GM12878 (cell line): ENCODE results near the gene MAPKAPK2. TPM values are rescaled to one million over a fixed set of nuclear protein-coding genes. Genes with fewer than 3 reads are reported as not detected.

Source experiments
- BCL11A ChIP-seq: IDR thresholded peaks from 2 replicates; pipeline ENCODE4 v1.6.1; 2011; ENCODE audit warnings: low read depth, low read length
- CHD2 ChIP-seq: IDR thresholded peaks from 2 replicates; pipeline ENCODE4 v1.6.1; 2011; ENCODE audit warnings: low read depth, low read length, improper control_type of control experiment, borderline replicate concordance
- EED ChIP-seq: sonication (generic); IDR thresholded peaks from 2 replicates; pipeline ENCODE4 v1.6.1; 2016; ENCODE audit warnings: antibody characterized with exemption, low read depth
- ETV6 ChIP-seq, 2 experiments: fragments of 450-650 bp in 1 of 2; IDR thresholded peaks in 1 of 2; conservative IDR thresholded peaks in 1 of 2; 2 replicates each; pipeline ENCODE4 v1.6.1; 2014; ENCODE audit warnings: antibody characterized with exemption in 1 of 2, borderline replicate concordance in 1 of 2, low read depth in 1 of 2, mild to moderate bottlenecking in 1 of 2, moderate library complexity in 1 of 2
- HDGF ChIP-seq: fragments of 450-650 bp; IDR thresholded peaks from 2 replicates; pipeline ENCODE4 v1.6.1; 2016; ENCODE audit warnings: antibody characterized with exemption
- IKZF1 ChIP-seq: fragments of 450-650 bp; conservative IDR thresholded peaks from 2 replicates; pipeline ENCODE4 v1.6.1; 2017; ENCODE audit warnings: antibody characterized with exemption, mild to moderate bottlenecking
- IKZF2 ChIP-seq, 2 experiments: fragments of 450-650 bp; IDR thresholded peaks; 2 replicates each; pipeline ENCODE4 v1.6.1; 2017; ENCODE audit warnings: mild to moderate bottlenecking in 2 of 2, moderate library complexity in 2 of 2
- MEF2B ChIP-seq: fragments of 450-650 bp; IDR thresholded peaks from 2 replicates; pipeline ENCODE4 v1.6.1; 2018; ENCODE audit warnings: mild to moderate bottlenecking, moderate library complexity; ENCODE audit not compliant: partially characterized antibody, poor library complexity, severe bottlenecking
- MTA2 ChIP-seq: fragments of 450-650 bp; IDR thresholded peaks from 2 replicates; pipeline ENCODE4 v1.6.1; 2016; ENCODE audit warnings: low read depth, mild to moderate bottlenecking, moderate library complexity
- MYB ChIP-seq: fragments of 150-350 bp; IDR thresholded peaks from 2 replicates; pipeline ENCODE4 v1.6.1; 2014; ENCODE audit warnings: mild to moderate bottlenecking, low read depth, low read length, borderline replicate concordance
- NR2C2 ChIP-seq: IDR thresholded peaks from 2 replicates; pipeline ENCODE4 v1.6.1; 2011; ENCODE audit warnings: borderline replicate concordance, low read depth; ENCODE audit not compliant: control insufficient read depth, insufficient read length
- NR2F1 ChIP-seq: fragments of 450-650 bp; conservative IDR thresholded peaks from 2 replicates; pipeline ENCODE4 v1.6.1; 2017; ENCODE audit warnings: mild to moderate bottlenecking
- NRF1 ChIP-seq: conservative IDR thresholded peaks from 2 replicates; pipeline ENCODE4 v1.6.1; 2011; ENCODE audit warnings: mild to moderate bottlenecking, low read depth, low read length, improper control_type of control experiment
- RUNX3 ChIP-seq: IDR thresholded peaks from 2 replicates; pipeline ENCODE4 v1.6.1; 2012; ENCODE audit warnings: low read length, inconsistent platforms
- SPI1 ChIP-seq: IDR thresholded peaks from 2 replicates; pipeline ENCODE4 v1.6.1; 2011; ENCODE audit warnings: low read depth, mild to moderate bottlenecking, low read length, moderate library complexity, borderline replicate concordance; ENCODE audit not compliant: insufficient read depth
- SREBF1 ChIP-seq: IDR thresholded peaks from 2 replicates; pipeline ENCODE4 v1.6.1; 2012; ENCODE audit warnings: mild to moderate bottlenecking, low read length
- TBL1XR1 ChIP-seq: IDR thresholded peaks from 2 replicates; pipeline ENCODE4 v1.6.1; 2012; ENCODE audit warnings: low read depth, low read length, improper control_type of control experiment
- YY1 ChIP-seq: IDR thresholded peaks from 2 replicates; pipeline ENCODE4 v1.6.1; 2011; ENCODE audit warnings: low read depth, mild to moderate bottlenecking, low read length
- polyA plus RNA-seq, 11 experiments: library from polyadenylated mRNA; depleted of rRNA in 4 of 11; unstranded in 6 of 11; stranded (reverse) in 5 of 11; fragments of >200 nt; fragmentation: Nextera tagmentation in 4 of 11; fragmentation: Illumina TruSeq in 1 of 11; extraction: Ambion mirVana in 4 of 11; extraction: Trizol in 1 of 11; gene quantifications; 1 replicate in 1 of 11; 2 replicates in 10 of 11; pipeline versions ENCODE4 v1.2.1 to v1.2.3, GENCODE V29; 2011 to 2016; ENCODE audit warnings: inconsistent platforms in 2 of 11, missing spikeins in 2 of 11, low read depth in 1 of 11
- total RNA-seq, 4 experiments: library from RNA; depleted of rRNA in 3 of 4; stranded (reverse); fragments of >200 nt in 3 of 4; fragmentation: Illumina TruSeq in 1 of 4; extraction: Trizol in 1 of 4; gene quantifications; 2 replicates each; pipeline versions ENCODE4 v1.2.1 to v1.2.3, GENCODE V29; 2013 to 2021
- TF ChIP-seq, protein P1 (sequence below): fragments of 450-650 bp; IDR thresholded peaks from 2 replicates; pipeline ENCODE4 v1.6.1; 2017; ENCODE audit warnings: mild to moderate bottlenecking, low read depth, inconsistent platforms; ENCODE audit not compliant: poor library complexity, severe bottlenecking

The MAPKAPK2 gene
- total and polyA plus RNA-seq, 10 of the 15 experiments (the other 5 are each of a cell fraction or from before 2014, with no cell fraction given) = 0.72 to 92.2 (median 49.3) TPM

- no peak for TF ChIP-seq NR2C2
- peak; percentile 88 for TF ChIP-seq IKZF1
- TF ChIP-seq SPI1 = no peak
- peak; percentile 39 for TF ChIP-seq MEF2B
- TF ChIP-seq YY1 = 0 out of 2 replicates have a peak, but pooled peaks have one; percentile 18
- peak; percentile 73 to 78 for TF ChIP-seq IKZF2 (IDR thresholded peaks at IDR 0.05)
- 0 out of 2 replicates have a peak, but pooled peaks have one; percentile 60 for TF ChIP-seq TBL1XR1
- TF ChIP-seq BCL11A = peak; percentile 47; the same call in 1 of the 2 replicates
- no peak for TF ChIP-seq HDGF
- no peak for TF ChIP-seq SREBF1
- TF ChIP-seq RUNX3 = peak; percentile 68
- TF ChIP-seq, protein P1, sequence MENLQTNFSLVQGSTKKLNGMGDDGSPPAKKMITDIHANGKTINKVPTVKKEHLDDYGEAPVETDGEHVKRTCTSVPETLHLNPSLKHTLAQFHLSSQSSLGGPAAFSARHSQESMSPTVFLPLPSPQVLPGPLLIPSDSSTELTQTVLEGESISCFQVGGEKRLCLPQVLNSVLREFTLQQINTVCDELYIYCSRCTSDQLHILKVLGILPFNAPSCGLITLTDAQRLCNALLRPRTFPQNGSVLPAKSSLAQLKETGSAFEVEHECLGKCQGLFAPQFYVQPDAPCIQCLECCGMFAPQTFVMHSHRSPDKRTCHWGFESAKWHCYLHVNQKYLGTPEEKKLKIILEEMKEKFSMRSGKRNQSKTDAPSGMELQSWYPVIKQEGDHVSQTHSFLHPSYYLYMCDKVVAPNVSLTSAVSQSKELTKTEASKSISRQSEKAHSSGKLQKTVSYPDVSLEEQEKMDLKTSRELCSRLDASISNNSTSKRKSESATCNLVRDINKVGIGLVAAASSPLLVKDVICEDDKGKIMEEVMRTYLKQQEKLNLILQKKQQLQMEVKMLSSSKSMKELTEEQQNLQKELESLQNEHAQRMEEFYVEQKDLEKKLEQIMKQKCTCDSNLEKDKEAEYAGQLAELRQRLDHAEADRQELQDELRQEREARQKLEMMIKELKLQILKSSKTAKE = peak; percentile 43
- TF ChIP-seq NR2F1 = peak; percentile 79
- TF ChIP-seq MTA2 = peak; percentile 43; the same call in 1 of the 2 replicates
- TF ChIP-seq NRF1 = no peak
- TF ChIP-seq ETV6 (conservative IDR thresholded peaks at IDR 0.05 in 1 of 2, IDR thresholded peaks at IDR 0.05 in 1 of 2; ENCODE audit: borderline replicate concordance in 1 of 2, low read depth in 1 of 2) = peak; percentile 87 to 98; a peak in 2 of 4 replicates
- no peak for TF ChIP-seq MYB
- TF ChIP-seq EED = peak; percentile 92
- no peak for TF ChIP-seq CHD2
Measured at GRCh38 chr1:206708058-206708457, 23.4 kb downstream of the MAPKAPK2 start (continued).
